Adipose tissue (tissue), 3 donors: ENCODE results near the gene ATP5F1D. TPM values are rescaled to one million over a fixed set of nuclear protein-coding genes. Genes with fewer than 3 reads are reported as not detected.
"Not testable (repeated sequence)": the region's sequence is repeated elsewhere in the genome, so short reads cannot be mapped to it uniquely, and the experiment has no call there.

Source experiments
- H3K27ac ChIP-seq: one replicate; pipeline ENCODE4 v1.5.1; 2013; ENCODE audit warnings: low read depth, low read length
- WGBS, 3 donors: extraction: QIAGEN DNeasy Blood & Tissue Kit; methylation state at CpG; one replicate each; pipeline ENCODE4 v1.1.7; 2013; 5-methylcytosine and 5-hydroxymethylcytosine counted together
- polyA plus RNA-seq, 3 donors: library from polyadenylated mRNA; stranded (reverse); fragments of 200-250 nt; gene quantifications; one replicate each; pipeline ENCODE4 v1.2.3, GENCODE V29; 2013
- donor health status: healthy with polysubstance abuse.
- donor health status: Bipolar disorder and iron deficiency.
- donor health status: healthy.

Gene ATP5F1D
- 100 to 1,000 TPM; 217 to 303 (median 219) TPM for polyA plus RNA-seq

GRCh38 chr19:1241417-1242095 is at the start of gene ATP5F1D:
TSS of gene ATP5F1D (plus strand) at chr19:1241751. CDS start at chr19:1241851, 100 bp downstream.
- 0 to 1% (median 1%) methylated on average over 67 to 79 of the region's 79 CpGs for WGBS, 3 donors

GRCh38 chr19:1199531-1199930 is 42.0 kb upstream of the ATP5F1D start:
- 91 to 97% (median 93%) methylated on average over 10 of the region's 10 CpGs for WGBS, 3 donors
- H3K27ac ChIP-seq: no peak overlapping the region

More at GRCh38 chr19:1241417-1242095, at the start of gene ATP5F1D:
- no peak within 1 kb of the TSS for H3K27ac ChIP-seq

GRCh38 chr19:1200614-1201013 is 40.9 kb upstream of the ATP5F1D start:
- H3K27ac ChIP-seq: not testable (repeated sequence)
- WGBS, 3 donors: 88 to 91% (median 90%) methylated on average over 4 of the region's 4 CpGs

- 4 to 7% (median 5%) methylated on average over 40 to 110 of the region's 114 CpGs for WGBS, 3 donors
- no peak within 1 kb of the TSS for H3K27ac ChIP-seq
Observed at GRCh38 chr19:1205114-1206099, 36.1 kb upstream of the ATP5F1D start, which contains the start of gene STK11. TSS of gene STK11 (plus strand) at chr19:1205778. CDS start at chr19:1206914, 1,136 bp downstream.

GRCh38 chr19:1206150-1206863 is 35.2 kb upstream of the ATP5F1D start:
- H3K27ac ChIP-seq: no peak overlapping the region
- 1% methylated on average over 54 to 78 of the region's 78 CpGs for WGBS, 3 donors

- WGBS, 3 donors: 2% methylated on average over 38 of the region's 38 CpGs
- no peak overlapping the region for H3K27ac ChIP-seq
Observed at GRCh38 chr19:1206864-1207450, 34.6 kb upstream of the ATP5F1D start.

- WGBS, 3 donors: 61 to 76% (median 72%) methylated on average over 10 of the region's 10 CpGs
Observed at GRCh38 chr19:1208830-1209229, 32.7 kb upstream of the ATP5F1D start.

GRCh38 chr19:1210227-1210538 is 31.4 kb upstream of the ATP5F1D start:
- no peak overlapping the region for H3K27ac ChIP-seq
- WGBS, 3 donors: 74 to 97% (median 93%) methylated on average over 13 of the region's 13 CpGs

More at GRCh38 chr19:1208830-1209229, 32.7 kb upstream of the ATP5F1D start:
- H3K27ac ChIP-seq: not testable (repeated sequence)

GRCh38 chr19:1211494-1212234 is 29.9 kb upstream of the ATP5F1D start:
- 39 to 72% (median 67%) methylated on average over 33 of the region's 33 CpGs for WGBS, 3 donors
- H3K27ac ChIP-seq: no peak overlapping the region

- 46 to 64% (median 50%) methylated on average over 39 of the region's 39 CpGs for WGBS, 3 donors
Observed at GRCh38 chr19:1213391-1214286, 27.9 kb upstream of the ATP5F1D start.

GRCh38 chr19:1214299-1214861 is 27.2 kb upstream of the ATP5F1D start:
- H3K27ac ChIP-seq: no peak overlapping the region
- WGBS, 3 donors: 59 to 68% (median 60%) methylated on average over 21 of the region's 21 CpGs

More at GRCh38 chr19:1213391-1214286, 27.9 kb upstream of the ATP5F1D start:
- peak overlapping the region; percentile 15 for H3K27ac ChIP-seq

GRCh38 chr19:1214862-1215731 is 26.5 kb upstream of the ATP5F1D start:
- 33 to 73% (median 63%) methylated on average over 26 of the region's 26 CpGs for WGBS, 3 donors

GRCh38 chr19:1216756-1217155 is 24.8 kb upstream of the ATP5F1D start:
- WGBS, 3 donors: 87 to 92% (median 91%) methylated on average over 12 of the region's 12 CpGs
- no peak overlapping the region for H3K27ac ChIP-seq

More at GRCh38 chr19:1214862-1215731, 26.5 kb upstream of the ATP5F1D start:
- H3K27ac ChIP-seq: no peak overlapping the region

- 78 to 88% (median 82%) methylated on average over 15 of the region's 15 CpGs for WGBS, 3 donors
- H3K27ac ChIP-seq: no peak overlapping the region
Observed at GRCh38 chr19:1217366-1217765, 24.2 kb upstream of the ATP5F1D start.

GRCh38 chr19:1218751-1219567 is 22.6 kb upstream of the ATP5F1D start:
- 84 to 89% (median 88%) methylated on average over 35 to 37 of the region's 37 CpGs for WGBS, 3 donors
- H3K27ac ChIP-seq: no peak overlapping the region
